Endothelial cell of umbilical vein (primary cell): ENCODE data around the gene FAM20A.
"Not testable (repeated sequence)": the region's sequence is repeated elsewhere in the genome, so short reads cannot be mapped to it uniquely, and the experiment has no call there.

Source experiments
- EZH2 ChIP-seq: IDR thresholded peaks from 2 replicates; pipeline ENCODE4 v1.6.1; 2012; ENCODE audit warnings: borderline replicate concordance, low read depth, mild to moderate bottlenecking, moderate library complexity, low read length, inconsistent platforms; ENCODE audit not compliant: severe bottlenecking
- GATA2 ChIP-seq: IDR thresholded peaks from 2 replicates; pipeline ENCODE4 v1.7.0; 2011; ENCODE audit warnings: low read depth, mild to moderate bottlenecking, moderate library complexity, mixed read lengths, low read length; ENCODE audit not compliant: insufficient read length, insufficient read depth
- MAX ChIP-seq: IDR thresholded peaks from 2 replicates; pipeline ENCODE4 v1.6.1; 2011; ENCODE audit not compliant: insufficient read depth, insufficient read length
- POLR2A ChIP-seq: IDR thresholded peaks from 2 replicates; pipeline ENCODE4 v1.6.1; 2012; ENCODE audit warnings: low read depth, mild to moderate bottlenecking, control low read depth, low read length
- POLR2AphosphoS5 ChIP-seq: IDR thresholded peaks from 2 replicates; pipeline ENCODE4 v1.6.1; 2012; ENCODE audit warnings: low read depth, mild to moderate bottlenecking, control low read depth, low read length, moderate library complexity; ENCODE audit not compliant: insufficient read depth
- TF ChIP-seq, protein P1 (sequence below), 2 donors: IDR thresholded peaks; 1 replicate in 1 of 2; 2 replicates in 1 of 2; pipeline ENCODE4 v1.5.1; 2011; ENCODE audit warnings: low read length in 2 of 2, mild to moderate bottlenecking in 2 of 2, moderate library complexity in 2 of 2, control low read depth in 1 of 2, inconsistent platforms in 1 of 2, low read depth in 1 of 2; ENCODE audit not compliant: insufficient read depth in 1 of 2; ENCODE audit errors: extremely low read depth in 1 of 2

DNA sequence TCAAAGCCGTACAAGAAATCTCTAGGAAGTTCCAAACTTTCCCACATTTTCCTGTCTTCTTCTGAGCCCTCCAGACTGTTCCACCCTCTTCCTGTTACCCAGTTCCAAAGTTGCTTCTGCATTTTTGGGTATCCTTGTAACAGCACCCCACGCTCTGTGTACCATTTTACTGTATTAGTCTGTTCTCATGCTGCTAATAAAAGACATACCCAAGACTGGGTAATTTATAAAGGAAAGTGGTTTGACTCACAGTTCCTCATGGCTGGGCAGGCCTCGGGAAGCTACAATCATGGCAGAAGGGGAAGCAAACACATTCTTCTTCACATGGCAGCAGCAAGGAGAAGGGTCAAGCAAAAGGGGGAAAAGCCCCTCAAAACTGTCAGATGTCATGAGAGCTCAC is 82.1 kb downstream of the FAM20A start:
- not testable (repeated sequence) for TF ChIP-seq EZH2, POLR2A, POLR2AphosphoS5, MAX, GATA2
- TF ChIP-seq, protein P1, sequence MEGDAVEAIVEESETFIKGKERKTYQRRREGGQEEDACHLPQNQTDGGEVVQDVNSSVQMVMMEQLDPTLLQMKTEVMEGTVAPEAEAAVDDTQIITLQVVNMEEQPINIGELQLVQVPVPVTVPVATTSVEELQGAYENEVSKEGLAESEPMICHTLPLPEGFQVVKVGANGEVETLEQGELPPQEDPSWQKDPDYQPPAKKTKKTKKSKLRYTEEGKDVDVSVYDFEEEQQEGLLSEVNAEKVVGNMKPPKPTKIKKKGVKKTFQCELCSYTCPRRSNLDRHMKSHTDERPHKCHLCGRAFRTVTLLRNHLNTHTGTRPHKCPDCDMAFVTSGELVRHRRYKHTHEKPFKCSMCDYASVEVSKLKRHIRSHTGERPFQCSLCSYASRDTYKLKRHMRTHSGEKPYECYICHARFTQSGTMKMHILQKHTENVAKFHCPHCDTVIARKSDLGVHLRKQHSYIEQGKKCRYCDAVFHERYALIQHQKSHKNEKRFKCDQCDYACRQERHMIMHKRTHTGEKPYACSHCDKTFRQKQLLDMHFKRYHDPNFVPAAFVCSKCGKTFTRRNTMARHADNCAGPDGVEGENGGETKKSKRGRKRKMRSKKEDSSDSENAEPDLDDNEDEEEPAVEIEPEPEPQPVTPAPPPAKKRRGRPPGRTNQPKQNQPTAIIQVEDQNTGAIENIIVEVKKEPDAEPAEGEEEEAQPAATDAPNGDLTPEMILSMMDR (IDR thresholded peaks at IDR 0.05; ENCODE audit: extremely low read depth in 1 of 2, insufficient read depth in 1 of 2, low read depth in 1 of 2, low read length in 2 of 2), result not testable (repeated sequence)
